ENCODE measurements around the gene RPS6KC1. TPM values are rescaled to one million over a fixed set of nuclear protein-coding genes. Genes with fewer than 3 reads are reported as not detected.
"Not testable (repeated sequence)": the region's sequence is repeated elsewhere in the genome, so short reads cannot be mapped to it uniquely, and the experiment has no call there.

Gene RPS6KC1
- total RNA-seq, 2 experiments from 2014 or later, result 5.4 to 6.1 TPM

DNA sequence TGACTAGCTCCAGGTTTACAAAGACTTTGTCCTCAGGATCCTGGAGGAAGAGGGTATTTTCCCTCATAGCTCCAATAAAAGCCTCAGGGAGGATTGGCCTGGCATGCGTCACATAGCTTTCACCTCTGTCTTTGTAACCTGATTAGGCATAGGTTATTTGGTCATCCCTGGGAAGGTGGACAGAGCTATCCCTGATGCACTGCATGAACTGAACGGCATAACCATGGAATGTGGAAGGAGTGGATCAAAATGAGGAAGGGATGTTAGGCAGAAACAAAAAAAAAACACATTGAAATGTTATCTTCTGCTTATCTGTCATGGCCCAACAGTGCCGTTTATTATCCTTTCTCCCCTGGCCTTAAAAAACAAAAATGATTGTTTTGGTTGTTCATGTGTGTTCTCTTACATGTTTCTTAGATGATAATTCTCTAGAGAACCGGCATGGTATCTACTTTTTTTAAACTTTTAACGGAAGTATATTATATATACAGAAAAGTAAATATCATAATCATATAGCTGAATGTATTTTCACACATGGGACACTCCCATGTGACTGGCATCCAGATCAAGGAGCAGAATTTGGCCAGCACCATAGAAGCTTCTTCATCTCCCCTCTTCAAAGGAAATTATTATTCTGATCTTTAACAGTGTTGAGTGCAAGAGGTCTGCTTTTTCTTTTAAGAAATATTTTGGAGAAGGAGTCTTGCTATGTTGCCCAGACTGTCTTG lies 85.3 kb downstream of the RPS6KC1 start:
- intact Hi-C loops (cut with micrococcal nuclease), result no loop called here
- Mint-ChIP-seq H3K27ac (no peak overlapping the region), H3K4me3 (no peak overlapping the region), H3K27me3 (ENCODE audit: low read depth) (no peaks in the 10 kb centered on the region), H3K4me1 (ENCODE audit: low read depth) (peaks cover 4% of the 10 kb centered on the region), H3K36me3 (ENCODE audit: low read depth) (peaks cover 14% of the 10 kb centered on the region), H3K9me3 (peaks cover 9% of the 10 kb centered on the region)
- CTCF ChIA-PET, result interaction anchor here (1.3 kb wide), 1 partner anchor 14 kb away, joined by 5 read pairs; no protein-coding TSS in a partner anchor
- no peak for DNase-seq

DNA sequence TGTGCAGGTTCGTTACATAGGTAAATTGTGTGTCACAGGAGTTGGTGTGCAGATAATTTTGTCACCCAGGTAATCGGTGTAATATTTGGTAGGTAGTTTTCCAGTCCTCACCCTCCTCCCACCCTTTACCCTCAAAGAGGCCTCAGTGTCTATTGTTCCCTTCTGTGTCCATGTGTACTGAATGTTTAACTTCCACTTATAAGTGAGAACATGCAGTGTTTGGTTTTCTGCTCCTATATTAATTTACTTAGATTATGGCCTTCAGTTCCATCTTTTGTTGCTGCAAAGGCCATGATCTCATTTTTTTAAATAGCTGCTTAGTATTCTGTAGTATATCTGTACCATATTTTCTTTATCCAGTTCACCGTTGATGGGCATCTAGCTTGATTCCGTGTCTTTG lies 87.3 kb downstream of the RPS6KC1 start:
- H3K27ac Mint-ChIP-seq, result no peak overlapping the region
- H3K9me3 Mint-ChIP-seq, result peaks cover 9% of the 10 kb centered on the region
- peaks cover 23% of the 10 kb centered on the region for H3K36me3 Mint-ChIP-seq (ENCODE audit: low read depth)
- no peaks in the 10 kb centered on the region for H3K27me3 Mint-ChIP-seq (ENCODE audit: low read depth)
- H3K4me1 Mint-ChIP-seq (ENCODE audit: low read depth), result peaks cover 8% of the 10 kb centered on the region
- intact Hi-C loops (cut with micrococcal nuclease), result no loop called here
- CTCF ChIA-PET, result no interaction called here
- no peak overlapping the region for H3K4me3 Mint-ChIP-seq
- DNase-seq, result no peak

DNA sequence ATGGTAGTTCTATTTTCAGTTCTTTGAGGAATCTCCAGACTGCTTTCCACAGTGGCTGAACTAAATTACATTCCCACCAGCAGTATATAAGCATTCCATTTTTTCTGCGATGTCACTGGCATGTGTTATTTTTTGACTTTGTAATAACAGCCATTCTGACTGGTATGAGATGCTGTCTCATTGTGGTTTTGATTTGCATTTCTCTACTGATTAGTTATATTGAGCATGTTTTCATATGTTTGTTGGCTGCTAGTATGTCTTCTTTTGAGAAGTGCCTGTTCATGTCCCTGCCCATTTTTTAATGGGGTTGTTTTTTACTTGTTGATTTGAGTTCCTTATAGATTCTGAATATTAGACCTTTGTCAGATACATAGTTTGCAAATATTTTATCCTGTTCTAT lies 87.9 kb downstream of the RPS6KC1 start:
- H3K36me3 Mint-ChIP-seq (ENCODE audit: low read depth), result peaks cover 23% of the 10 kb centered on the region
- H3K27me3 Mint-ChIP-seq (ENCODE audit: low read depth), result no peaks in the 10 kb centered on the region
- peaks cover 8% of the 10 kb centered on the region for H3K4me1 Mint-ChIP-seq (ENCODE audit: low read depth)
- CTCF ChIA-PET, result no interaction called here
- no peak overlapping the region for H3K4me3 Mint-ChIP-seq
- intact Hi-C loops (cut with micrococcal nuclease), result no loop called here
- H3K9me3 Mint-ChIP-seq, result peaks cover 9% of the 10 kb centered on the region
- no peak for DNase-seq
- H3K27ac Mint-ChIP-seq, result no peak overlapping the region

DNA sequence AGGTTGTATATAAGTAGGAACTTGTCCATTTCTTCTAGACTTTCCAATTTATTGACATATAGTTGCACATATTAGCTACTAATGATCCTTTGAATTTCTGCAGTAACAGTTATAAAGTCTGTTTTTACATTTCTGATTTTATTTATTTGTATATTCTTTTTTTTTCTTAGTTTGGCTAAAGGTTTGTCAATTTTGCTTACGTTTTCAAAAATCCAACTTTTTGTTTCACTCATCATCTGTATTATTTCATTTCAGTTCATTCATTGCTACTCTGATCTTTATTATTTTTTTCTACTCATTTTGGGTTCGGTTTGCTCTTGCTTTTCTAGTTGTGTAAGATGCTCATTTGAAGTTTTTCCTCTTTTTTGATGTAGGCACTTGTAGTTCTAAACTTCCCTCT lies 97.9 kb downstream of the RPS6KC1 start:
- Mint-ChIP-seq H3K9me3 (peaks cover 6% of the 10 kb centered on the region), H3K27me3 (ENCODE audit: low read depth) (no peaks in the 10 kb centered on the region), H3K4me1 (ENCODE audit: low read depth) (no peaks in the 10 kb centered on the region), H3K4me3 (no peak overlapping the region), H3K27ac (no peak overlapping the region), H3K36me3 (ENCODE audit: low read depth) (peaks cover 35% of the 10 kb centered on the region)
- no peak for DNase-seq
- CTCF ChIA-PET, result no interaction called here
- intact Hi-C loops (cut with micrococcal nuclease), result no loop called here

DNA sequence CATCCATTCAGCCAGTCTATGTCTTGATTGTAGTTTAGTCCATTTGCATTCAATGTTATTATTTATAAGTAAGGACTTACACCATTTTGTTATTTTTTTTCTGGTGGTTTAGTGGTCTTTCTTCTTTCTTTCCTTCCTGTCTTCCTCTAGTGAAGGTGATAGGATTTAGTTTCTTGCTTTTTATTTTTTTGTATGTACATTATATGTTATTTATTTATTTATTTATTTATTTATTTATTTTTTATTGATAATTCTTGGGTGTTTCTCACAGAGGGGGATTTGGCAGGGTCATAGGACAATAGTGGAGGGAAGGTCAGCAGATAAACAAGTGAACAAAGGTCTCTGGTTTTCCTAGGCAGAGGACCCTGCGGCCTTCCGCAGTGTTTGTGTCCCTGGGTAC lies 99.0 kb downstream of the RPS6KC1 start:
- H3K27ac Mint-ChIP-seq; H3K4me3 Mint-ChIP-seq; DNase-seq; H3K9me3 Mint-ChIP-seq; CTCF ChIA-PET; H3K4me1 Mint-ChIP-seq (ENCODE audit: low read depth); H3K27me3 Mint-ChIP-seq (ENCODE audit: low read depth); intact Hi-C loops (cut with micrococcal nuclease): not testable (repeated sequence)
- H3K36me3 Mint-ChIP-seq (ENCODE audit: low read depth), result peaks cover 40% of the 10 kb centered on the region

DNA sequence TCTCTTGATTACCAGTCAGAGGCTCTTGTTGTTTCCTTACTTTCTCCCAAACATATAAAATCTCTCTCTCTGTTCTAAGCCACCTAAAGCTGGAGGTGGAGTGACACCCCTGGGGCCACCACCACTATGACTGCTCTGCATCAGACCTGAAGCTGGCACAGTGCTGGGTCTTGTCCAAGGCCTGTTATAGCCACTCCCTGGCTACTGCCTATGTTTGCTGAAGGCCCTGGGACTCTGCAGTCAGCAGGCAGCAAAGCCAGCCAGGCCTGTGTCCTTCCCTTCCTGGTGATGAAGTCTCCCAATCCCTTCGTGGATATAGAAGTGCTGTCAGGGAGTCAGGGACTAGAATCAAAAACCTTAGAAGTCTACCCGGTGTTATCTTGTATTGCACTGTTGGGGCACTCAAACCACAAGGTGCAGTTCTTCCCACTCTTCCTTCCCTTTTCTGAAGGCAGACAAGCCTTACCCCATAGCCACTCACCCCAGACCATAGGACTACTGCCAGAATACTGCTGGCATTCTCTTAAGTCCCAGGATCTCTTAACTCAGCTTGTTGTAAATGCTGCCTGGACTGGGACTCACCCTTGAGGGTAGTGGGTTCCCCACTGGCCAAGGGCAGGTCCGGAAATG lies 103.1 kb downstream of the RPS6KC1 start:
- Mint-ChIP-seq H3K9me3 (peaks cover 5% of the 10 kb centered on the region), H3K36me3 (ENCODE audit: low read depth) (peaks cover 36% of the 10 kb centered on the region), H3K27me3 (ENCODE audit: low read depth) (no peaks in the 10 kb centered on the region), H3K27ac (no peak overlapping the region), H3K4me1 (ENCODE audit: low read depth) (no peaks in the 10 kb centered on the region), H3K4me3 (no peak overlapping the region)
- DNase-seq, result no peak
- intact Hi-C loops (cut with micrococcal nuclease), result no loop called here
- CTCF ChIA-PET, result interaction anchor here (0.5 kb wide), 1 partner anchor 91 kb away, joined by 4 read pairs; no protein-coding TSS in a partner anchor

DNA sequence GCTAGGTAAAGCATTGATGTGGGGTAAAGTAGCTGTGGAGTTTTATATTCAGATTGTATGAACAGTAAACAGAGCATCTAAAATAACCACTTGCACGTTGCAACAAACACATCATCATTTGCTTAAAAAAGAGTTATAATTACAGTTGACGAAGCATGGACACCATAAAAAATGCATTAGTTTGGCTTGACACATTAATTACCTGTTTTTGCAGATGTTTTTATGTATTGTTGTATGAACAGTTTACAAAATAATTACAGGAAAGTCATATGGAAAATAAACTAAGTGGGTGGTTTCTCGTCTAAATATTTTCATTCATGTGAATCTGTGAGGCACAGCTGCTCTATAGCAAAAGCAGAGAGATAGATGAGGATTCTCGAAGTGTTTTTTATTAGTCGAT lies 108.3 kb downstream of the RPS6KC1 start:
- CTCF ChIA-PET, result interaction anchor here (0.7 kb wide), 1 partner anchor 1397 kb away, joined by 3 read pairs; no protein-coding TSS in a partner anchor

DNA sequence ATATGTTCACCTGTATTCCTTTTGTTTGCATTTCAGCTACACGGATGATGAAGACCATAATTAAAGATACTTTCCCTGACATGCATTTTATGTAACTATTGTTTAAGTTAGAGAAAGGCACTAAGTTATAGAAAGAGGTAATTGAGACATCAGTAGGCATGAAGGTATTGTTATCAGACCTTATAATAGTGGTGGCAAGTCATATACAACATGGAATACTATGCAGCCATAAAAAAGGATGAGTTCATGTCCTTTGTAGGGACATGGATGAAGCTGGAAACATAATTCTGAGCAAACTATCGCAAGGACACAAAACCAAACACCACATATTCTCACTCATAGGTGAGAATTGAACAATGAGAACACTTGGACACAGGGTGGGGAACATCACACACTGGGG lies 109.4 kb downstream of the RPS6KC1 start:
- H3K4me3 Mint-ChIP-seq, result not testable (repeated sequence)

More for the DNA sequence above, 108.3 kb downstream of the RPS6KC1 start:
- Mint-ChIP-seq H3K4me1 (ENCODE audit: low read depth) (no peaks in the 10 kb centered on the region), H3K9me3 (peaks cover 2% of the 10 kb centered on the region), H3K27ac (no peak overlapping the region), H3K4me3 (no peak overlapping the region), H3K27me3 (ENCODE audit: low read depth) (no peaks in the 10 kb centered on the region), H3K36me3 (ENCODE audit: low read depth) (peaks cover 24% of the 10 kb centered on the region)
- intact Hi-C loops (cut with micrococcal nuclease), result no loop called here
- DNase-seq, result no peak

DNA sequence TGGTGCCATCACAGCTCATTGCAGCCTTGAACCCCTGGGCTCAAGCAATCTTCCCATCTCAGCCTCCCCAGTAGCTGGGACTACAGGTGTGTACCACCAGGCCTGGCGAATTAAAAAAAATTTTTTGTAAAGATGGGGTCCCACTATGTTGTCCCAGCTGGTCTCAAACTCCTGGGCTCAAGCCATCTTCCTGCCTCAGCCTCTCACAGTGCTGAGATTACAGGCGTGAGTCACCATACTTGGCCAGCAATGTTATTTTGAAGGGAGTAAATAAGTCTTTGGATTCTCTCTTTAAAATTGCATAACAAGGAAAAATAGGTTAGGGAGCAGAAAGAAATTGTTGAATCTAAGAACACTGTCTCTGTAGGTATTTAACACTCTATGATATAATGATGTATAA lies 111.3 kb downstream of the RPS6KC1 start:
- no peaks in the 10 kb centered on the region for H3K4me1 Mint-ChIP-seq (ENCODE audit: low read depth)
- H3K27me3 Mint-ChIP-seq (ENCODE audit: low read depth), result no peaks in the 10 kb centered on the region
- no peak for DNase-seq
- CTCF ChIA-PET, result no interaction called here
- no peak overlapping the region for H3K4me3 Mint-ChIP-seq
- H3K36me3 Mint-ChIP-seq (ENCODE audit: low read depth), result peaks cover 12% of the 10 kb centered on the region
- intact Hi-C loops (cut with micrococcal nuclease), result no loop called here
- H3K27ac Mint-ChIP-seq, result no peak overlapping the region
- H3K9me3 Mint-ChIP-seq, result no peaks in the 10 kb centered on the region

More for the DNA sequence above, 109.4 kb downstream of the RPS6KC1 start:
- CTCF ChIA-PET; H3K4me1 Mint-ChIP-seq (ENCODE audit: low read depth); H3K9me3 Mint-ChIP-seq; H3K27ac Mint-ChIP-seq; H3K27me3 Mint-ChIP-seq (ENCODE audit: low read depth); DNase-seq; intact Hi-C loops (cut with micrococcal nuclease): not testable (repeated sequence)
- peaks cover 21% of the 10 kb centered on the region for H3K36me3 Mint-ChIP-seq (ENCODE audit: low read depth)

DNA sequence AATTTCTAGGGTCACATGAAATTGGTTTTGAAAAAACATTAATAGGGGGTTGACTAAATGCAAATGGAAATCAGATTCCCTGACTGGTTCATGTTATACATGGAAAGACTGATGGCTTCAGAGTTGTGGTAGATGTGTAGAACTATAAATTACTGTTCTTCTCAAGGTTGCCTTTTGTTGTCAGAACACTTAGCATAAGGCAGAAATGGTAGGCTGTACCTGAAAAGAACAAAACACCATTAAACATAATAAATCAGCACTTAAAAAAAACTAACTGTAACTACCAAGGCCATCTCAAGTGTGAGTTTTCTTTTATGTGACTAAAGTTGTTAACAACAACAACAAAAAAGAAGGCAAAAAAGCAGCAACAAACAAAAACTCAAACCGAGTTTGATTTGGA lies 111.8 kb downstream of the RPS6KC1 start:
- Mint-ChIP-seq H3K9me3 (no peaks in the 10 kb centered on the region), H3K27ac (no peak overlapping the region)

DNA sequence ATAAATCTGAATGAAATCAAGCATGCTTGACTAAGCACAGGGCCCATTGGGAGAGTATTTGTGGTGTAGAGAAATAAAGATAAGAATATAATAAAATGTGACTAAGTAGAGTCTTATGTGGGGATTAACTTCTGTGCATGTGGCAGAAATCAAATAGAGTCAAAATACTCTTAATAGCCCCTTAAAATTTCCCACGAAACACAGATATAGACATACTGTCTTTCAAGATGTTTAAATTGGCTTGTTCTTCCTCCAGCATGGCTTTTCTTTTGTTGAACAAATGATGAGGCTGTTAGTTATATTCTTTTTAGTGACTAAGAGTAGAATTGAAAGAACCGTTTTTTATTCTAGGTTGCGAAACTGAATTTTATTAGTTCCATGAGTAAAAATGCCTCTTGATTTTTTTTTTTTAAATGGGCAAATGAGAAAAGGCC lies 112.3 kb downstream of the RPS6KC1 start:
- Mint-ChIP-seq H3K27me3 (ENCODE audit: low read depth) (no peaks in the 10 kb centered on the region), H3K27ac (no peak overlapping the region), H3K4me3 (no peak overlapping the region), H3K36me3 (ENCODE audit: low read depth) (peaks cover 5% of the 10 kb centered on the region), H3K9me3 (no peaks in the 10 kb centered on the region), H3K4me1 (ENCODE audit: low read depth) (no peaks in the 10 kb centered on the region)
- CTCF ChIA-PET, result no interaction called here
- DNase-seq, result no peak
- intact Hi-C loops (cut with micrococcal nuclease), result no loop called here

More for the DNA sequence above, 111.8 kb downstream of the RPS6KC1 start:
- H3K36me3 Mint-ChIP-seq (ENCODE audit: low read depth), result peaks cover 7% of the 10 kb centered on the region
- H3K27me3 Mint-ChIP-seq (ENCODE audit: low read depth), result no peaks in the 10 kb centered on the region
- intact Hi-C loops (cut with micrococcal nuclease), result no loop called here
- no peaks in the 10 kb centered on the region for H3K4me1 Mint-ChIP-seq (ENCODE audit: low read depth)
- DNase-seq, result no peak
- CTCF ChIA-PET, result no interaction called here
- H3K4me3 Mint-ChIP-seq, result no peak overlapping the region

DNA sequence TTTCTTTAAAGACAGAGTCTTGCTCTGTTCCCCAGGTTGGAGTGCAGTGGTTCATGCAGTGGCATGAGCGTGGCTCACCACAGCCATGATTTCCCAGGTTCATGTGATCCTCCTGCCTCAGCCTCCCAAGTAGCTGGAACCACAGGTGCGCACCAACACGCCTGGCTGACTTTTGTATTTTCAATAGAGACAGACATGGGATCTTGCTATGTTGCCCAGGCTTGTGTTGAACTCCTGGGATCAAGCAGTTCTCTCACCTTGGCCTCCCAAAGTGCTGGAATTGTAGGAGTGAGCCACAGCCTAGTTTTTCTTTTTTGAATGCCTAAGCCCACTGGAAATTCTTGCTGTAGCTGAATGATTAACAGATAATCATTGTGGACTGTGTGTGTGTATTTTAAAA lies 113.5 kb downstream of the RPS6KC1 start:
- no peaks in the 10 kb centered on the region for H3K27me3 Mint-ChIP-seq (ENCODE audit: low read depth)
- peaks cover 6% of the 10 kb centered on the region for H3K36me3 Mint-ChIP-seq (ENCODE audit: low read depth)
- CTCF ChIA-PET, result interaction anchor here (0.6 kb wide), 1 partner anchor 333 kb away, joined by 3 read pairs; no protein-coding TSS in a partner anchor
- H3K4me3 Mint-ChIP-seq, result no peak overlapping the region
- no peaks in the 10 kb centered on the region for H3K9me3 Mint-ChIP-seq
- DNase-seq, result no peak
- H3K4me1 Mint-ChIP-seq (ENCODE audit: low read depth), result no peaks in the 10 kb centered on the region
- H3K27ac Mint-ChIP-seq, result no peak overlapping the region
- intact Hi-C loops (cut with micrococcal nuclease), result no loop called here

DNA sequence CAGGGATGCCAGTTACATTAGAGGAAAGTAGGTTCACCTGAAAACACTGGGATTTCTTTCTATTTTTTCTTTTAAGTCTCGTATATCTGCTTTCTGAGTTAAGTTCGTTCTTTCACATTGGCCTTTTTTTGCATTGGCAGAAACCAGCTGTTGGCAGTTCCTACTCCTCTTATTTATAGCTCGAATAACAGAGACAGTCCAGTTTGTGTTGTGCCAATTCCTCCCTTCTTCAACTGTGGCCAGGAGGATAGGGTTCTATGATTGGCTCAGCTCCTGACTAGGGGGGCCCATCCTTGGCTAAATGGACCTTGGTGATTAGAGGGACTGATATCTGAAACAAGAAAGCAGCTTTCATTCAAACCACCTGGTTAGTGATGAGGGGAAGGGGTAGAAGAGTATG lies 115.8 kb downstream of the RPS6KC1 start:
- no peak for DNase-seq
- no peaks in the 10 kb centered on the region for H3K9me3 Mint-ChIP-seq
- intact Hi-C loops (cut with micrococcal nuclease), result no loop called here
- H3K27ac Mint-ChIP-seq, result no peak overlapping the region
- H3K27me3 Mint-ChIP-seq (ENCODE audit: low read depth), result no peaks in the 10 kb centered on the region
- no peaks in the 10 kb centered on the region for H3K4me1 Mint-ChIP-seq (ENCODE audit: low read depth)
- H3K4me3 Mint-ChIP-seq, result no peak overlapping the region
- CTCF ChIA-PET, result no interaction called here
- H3K36me3 Mint-ChIP-seq (ENCODE audit: low read depth), result peaks cover 1% of the 10 kb centered on the region
